IMR-90 (cell line): Measurements from ENCODE around the gene CLTCL1. TPM values are rescaled to one million over a fixed set of nuclear protein-coding genes. Genes with fewer than 3 reads are reported as not detected.

Source experiments
- ATAC-seq: fragments of 200-7000 bp; cut with Tn5 transposase; 2 replicates; pipeline ENCODE4 v1.9.1; 2020; ENCODE audit warnings: low read depth, mild to moderate bottlenecking, moderate library complexity
- BruUV-seq: library from RNA; stranded (reverse); fragments of 400-500 nt; replicated peaks from 2 replicates; lab custom pipeline; 2021; lab: Mats Ljungman, UMichigan
- CTCF ChIA-PET: fragments of 300-600 bp; formaldehyde crosslinking; extraction: SDS; loops from one replicate; lab custom pipeline; 2021; ENCODE audit warnings: antibody characterized with exemption; lab: Yijun Ruan, JAX
- POLR2A ChIA-PET: fragments of 300-600 bp; sonication (Branson Sonifier 250); formaldehyde crosslinking; loops from one replicate; lab custom pipeline; 2022; ENCODE audit warnings: antibody characterized with exemption; ENCODE audit not compliant: unreplicated experiment; lab: Charles Lee
- DNase-seq: peaks from one replicate; pipeline ENCODE4 v3.0.0; 2013
- H2AFZ ChIP-seq: replicated peaks from 2 replicates; pipeline ENCODE3; 2013; ENCODE audit warnings: low read length, mild to moderate bottlenecking; ENCODE audit not compliant: poor library complexity
- H2AK5ac ChIP-seq: 2 replicates; pipeline ENCODE4 v1.6.1; 2013; ENCODE audit warnings: low read depth, low read length, inconsistent platforms
- H2AK9ac ChIP-seq: replicated peaks from 2 replicates; pipeline ENCODE3; 2013; ENCODE audit warnings: mild to moderate bottlenecking, low read depth, low read length, moderate library complexity; ENCODE audit not compliant: poor library complexity
- H2BK120ac ChIP-seq: 2 replicates; pipeline ENCODE4 v1.6.1; 2013; ENCODE audit warnings: low read depth, low read length, inconsistent platforms
- H2BK15ac ChIP-seq: 3 replicates; pipeline ENCODE4 v1.6.1; 2013; ENCODE audit warnings: low read depth, low read length, inconsistent platforms
- H2BK20ac ChIP-seq: 2 replicates; pipeline ENCODE4 v1.6.1; 2013; ENCODE audit warnings: low read depth, mild to moderate bottlenecking, inconsistent platforms, low read length, moderate library complexity
- H2BK5ac ChIP-seq: 2 replicates; pipeline ENCODE4 v1.6.1; 2013; ENCODE audit warnings: mild to moderate bottlenecking, low read depth, low read length, inconsistent platforms; ENCODE audit not compliant: poor library complexity, severe bottlenecking
- H3K14ac ChIP-seq: replicated peaks from 2 replicates; pipeline ENCODE4 v1.6.1; 2013; ENCODE audit warnings: low read depth, low read length, inconsistent platforms
- H3K18ac ChIP-seq: 2 replicates; pipeline ENCODE4 v1.6.1; 2013; ENCODE audit warnings: low read depth, low read length, control low read depth
- H3K23ac ChIP-seq: 2 replicates; pipeline ENCODE4 v1.6.1; 2013; ENCODE audit warnings: low read depth, low read length, inconsistent platforms
- H3K27ac ChIP-seq: 2 replicates; pipeline ENCODE4 v1.5.1; 2013; ENCODE audit warnings: mild to moderate bottlenecking, control low read depth, low read length; ENCODE audit not compliant: insufficient read depth
- H3K27me3 ChIP-seq: 2 replicates; pipeline ENCODE4 v1.6.1; 2013; ENCODE audit warnings: low read length; ENCODE audit not compliant: control insufficient read depth, insufficient read depth
- H3K36me3 ChIP-seq: 2 replicates; pipeline ENCODE4 v1.6.1; 2013; ENCODE audit warnings: low read length, mixed read lengths; ENCODE audit not compliant: control insufficient read depth, insufficient read depth
- H3K4ac ChIP-seq: 2 replicates; pipeline ENCODE4 v1.6.1; 2013; ENCODE audit warnings: low read depth, low read length, inconsistent platforms
- H3K4me1 ChIP-seq: 2 replicates; pipeline ENCODE4 v1.6.1; 2013; ENCODE audit warnings: low read length, mixed read lengths; ENCODE audit not compliant: control insufficient read depth, insufficient read depth
- H3K4me2 ChIP-seq: 2 replicates; pipeline ENCODE4 v1.6.1; 2013; ENCODE audit warnings: low read depth, mild to moderate bottlenecking, control low read depth, low read length, moderate library complexity
- H3K4me3 ChIP-seq: 2 replicates; pipeline ENCODE4 v1.5.1; 2013; ENCODE audit warnings: low read depth, mild to moderate bottlenecking, control low read depth, low read length, moderate library complexity; ENCODE audit not compliant: insufficient read depth
- H3K56ac ChIP-seq: 2 replicates; pipeline ENCODE4 v1.6.1; 2013; ENCODE audit warnings: low read length, inconsistent platforms; ENCODE audit not compliant: insufficient read depth; ENCODE audit errors: extremely low read depth
- H3K79me1 ChIP-seq, 2 experiments: 2 replicates each; pipeline ENCODE4 v1.6.1; 2013; ENCODE audit warnings: low read length in 2 of 2, inconsistent platforms in 1 of 2, low read depth in 1 of 2
- H3K9ac ChIP-seq: 2 replicates; pipeline ENCODE4 v1.6.1; 2013; ENCODE audit warnings: low read depth, low read length, control low read depth
- H3K9me1 ChIP-seq: 2 replicates; pipeline ENCODE4 v1.6.1; 2013; ENCODE audit warnings: low read length, inconsistent platforms; ENCODE audit not compliant: insufficient read depth
- H3K9me3 ChIP-seq: 2 replicates; pipeline ENCODE4 v1.6.1; 2013; ENCODE audit warnings: low read length; ENCODE audit not compliant: control insufficient read depth, insufficient read depth
- H4K20me1 ChIP-seq: 2 replicates; pipeline ENCODE4 v1.6.1; 2013; ENCODE audit warnings: low read length, inconsistent platforms; ENCODE audit not compliant: insufficient read depth
- H4K5ac ChIP-seq: 2 replicates; pipeline ENCODE4 v1.6.1; 2013; ENCODE audit warnings: mild to moderate bottlenecking, low read depth, low read length, control low read depth
- H4K8ac ChIP-seq, 2 experiments: 2 replicates each; pipeline ENCODE4 v1.6.1; 2013; ENCODE audit warnings: low read depth in 2 of 2, low read length in 2 of 2, control low read depth in 1 of 2, inconsistent platforms in 1 of 2
- H4K91ac ChIP-seq: 2 replicates; pipeline ENCODE4 v1.6.1; 2013; ENCODE audit warnings: low read depth, low read length, inconsistent platforms; ENCODE audit not compliant: insufficient read depth
- BHLHE40 ChIP-seq: fragments of 150-350 bp; IDR thresholded peaks from 2 replicates; pipeline ENCODE4 v1.6.1; 2016; ENCODE audit warnings: mild to moderate bottlenecking, low read depth, low read length
- CEBPB ChIP-seq: IDR thresholded peaks from 2 replicates; pipeline ENCODE4 v1.6.1; 2012; ENCODE audit warnings: low read depth, low read length, improper control_type of control experiment
- CHD1 ChIP-seq: IDR thresholded peaks from 2 replicates; pipeline ENCODE4 v1.6.1; 2012; ENCODE audit warnings: low read depth, low read length, improper control_type of control experiment
- FOS ChIP-seq: fragments of 150-350 bp; IDR thresholded peaks from 2 replicates; pipeline ENCODE4 v1.6.1; 2016; ENCODE audit warnings: low read depth, low read length
- MAFK ChIP-seq: IDR thresholded peaks from 2 replicates; pipeline ENCODE4 v1.6.1; 2012; ENCODE audit warnings: low read depth, low read length, improper control_type of control experiment
- MAZ ChIP-seq: IDR thresholded peaks from 2 replicates; pipeline ENCODE4 v1.6.1; 2012; ENCODE audit warnings: low read depth, mild to moderate bottlenecking, low read length, improper control_type of control experiment, moderate library complexity, borderline replicate concordance
- MXI1 ChIP-seq: IDR thresholded peaks from 2 replicates; pipeline ENCODE4 v1.6.1; 2012; ENCODE audit warnings: low read depth, mild to moderate bottlenecking, low read length, moderate library complexity, borderline replicate concordance
- POLR2A ChIP-seq: IDR thresholded peaks from 2 replicates; pipeline ENCODE4 v1.6.1; 2012; ENCODE audit warnings: mild to moderate bottlenecking, low read depth, low read length
- RAD21 ChIP-seq: IDR thresholded peaks from 2 replicates; pipeline ENCODE4 v1.6.1; 2012; ENCODE audit warnings: low read length, improper control_type of control experiment
- RFX5 ChIP-seq: IDR thresholded peaks from 2 replicates; pipeline ENCODE4 v1.8.0; 2012; ENCODE audit warnings: low read depth, mild to moderate bottlenecking, low read length, moderate library complexity
- WGBS, 2 experiments: methylation state at CpG; one replicate each; pipeline versions ENCODE4 v1.1.5 to v1.1.7; 2013; ENCODE audit warnings: missing lambda C conversion rate in 2 of 2; ENCODE audit not compliant: insufficient read length in 1 of 2; ENCODE audit errors: extremely low coverage in 2 of 2; 5-methylcytosine and 5-hydroxymethylcytosine counted together
- dilution Hi-C: fragments of 300-500 bp; cut with HindIII; formaldehyde crosslinking; loops from one replicate; pipeline ENCODE4 v1.14.3; 2018; ENCODE audit warnings: low sequenced_read_pairs; ENCODE audit not compliant: unreplicated experiment
- in situ Hi-C: fragments of 300-500 bp; cut with MboI; formaldehyde crosslinking; loops from 3 replicates; pipeline ENCODE4 v1.14.3; 2019; ENCODE audit warnings: low sequenced_read_pairs, inconsistent platforms, mixed read lengths
- intact Hi-C: fragments of 100-400 bp; cut with micrococcal nuclease; formaldehyde crosslinking; loops from 2 replicates; pipeline ENCODE4 v1.10.0; 2022
- polyA plus RNA-seq, 3 experiments: library from polyadenylated mRNA; depleted of rRNA; stranded (reverse); fragments of >200 nt; gene quantifications; 2 replicates each; pipeline ENCODE4 v1.2.3, GENCODE V29; 2012; ENCODE audit warnings: low replicate concordance in 1 of 3
- total RNA-seq: library from RNA; depleted of rRNA; stranded (reverse); fragments of >200 nt; gene quantifications from 2 replicates; pipeline ENCODE4 v1.2.3, GENCODE V29; 2012
- TF ChIP-seq, protein P1 (sequence below): fragments of 150-350 bp; IDR thresholded peaks from 2 replicates; pipeline ENCODE4 v1.6.1; 2016; ENCODE audit warnings: low read depth, mild to moderate bottlenecking, low read length, moderate library complexity, borderline replicate concordance
- TF ChIP-seq, protein P2 (sequence below): fragments of 150-350 bp; IDR thresholded peaks from 2 replicates; pipeline ENCODE4 v1.6.1; 2017; ENCODE audit warnings: mild to moderate bottlenecking, antibody characterized with exemption, low read length, low read depth

Gene CLTCL1
- total and polyA plus RNA-seq, 2 of the 4 experiments (the other 2 are of a cell fraction) = 6.2 to 8.1 TPM

DNA sequence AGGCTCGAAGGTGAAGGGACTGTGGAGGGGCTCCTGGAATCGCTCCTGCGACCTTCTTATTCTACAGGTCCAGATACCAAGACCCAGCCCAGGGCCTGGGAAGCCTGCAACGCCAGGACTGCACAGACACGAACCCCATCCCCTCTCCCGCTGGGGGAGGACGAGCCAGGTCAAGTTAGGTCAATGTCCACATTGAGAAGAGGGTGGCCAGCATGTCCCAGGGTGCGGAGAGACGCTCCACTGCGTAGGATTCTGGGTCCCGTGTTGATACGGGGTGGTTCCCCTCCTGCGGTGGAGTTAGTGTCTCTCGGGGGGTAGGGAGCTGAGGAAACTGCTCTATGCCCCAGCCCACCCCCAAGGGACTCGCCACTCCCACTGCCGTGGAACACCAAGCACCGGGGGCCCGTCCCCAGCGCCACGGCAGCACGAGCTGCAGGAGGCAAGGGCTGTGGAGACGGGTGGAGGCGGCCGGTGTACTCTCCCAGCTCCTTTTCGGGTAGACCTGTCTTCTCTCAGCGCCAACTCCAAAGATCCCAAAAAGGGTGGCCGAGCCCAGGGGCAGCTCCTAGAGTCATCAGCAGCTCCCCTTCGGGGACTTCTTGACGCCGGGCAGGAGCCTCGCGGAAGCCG lies 143.0 kb downstream of the CLTCL1 start:
- no peak overlapping the region for H3K4me3 ChIP-seq
- dilution Hi-C loops = no loop called here
- intact Hi-C loops = no loop called here
- H3K79me1 ChIP-seq = peaks cover 7 to 8% of the 10 kb centered on the region in 2 experiments; a peak in 3 of 4 replicates
- H3K27ac ChIP-seq = no peak overlapping the region
- H3K4ac ChIP-seq = no peak overlapping the region
- H4K5ac ChIP-seq = no peak overlapping the region
- no peak overlapping the region for H4K8ac ChIP-seq
- H3K23ac ChIP-seq = no peak overlapping the region
- H2AK5ac ChIP-seq = no peak overlapping the region
- peaks cover 52% of the 10 kb centered on the region for H3K27me3 ChIP-seq
- DNase-seq (no peak), ATAC-seq (no peak)
- H3K9me1 ChIP-seq = no peaks in the 10 kb centered on the region
- no peak overlapping the region for H3K56ac ChIP-seq
- no peak overlapping the region for H2AK9ac ChIP-seq
- no peak overlapping the region for H4K91ac ChIP-seq
- no peak overlapping the region for H3K9ac ChIP-seq
- H3K18ac ChIP-seq = no peak overlapping the region
- in situ Hi-C loops = no loop called here
- WGBS, 2 experiments = 13% methylated on average over 3 of the region's 33 CpGs; no CpG with 5 or more reads in 1 of the 2 experiments
- no peak overlapping the region for H3K4me2 ChIP-seq
- TF ChIP-seq POLR2A (no peak), CEBPB (no peak), BHLHE40 (no peak), FOS (no peak), RAD21 (no peak), MXI1 (no peak), MAFK (no peak), CHD1 (no peak), RFX5 (no peak), MAZ (no peak)
- TF ChIP-seq, protein P1, sequence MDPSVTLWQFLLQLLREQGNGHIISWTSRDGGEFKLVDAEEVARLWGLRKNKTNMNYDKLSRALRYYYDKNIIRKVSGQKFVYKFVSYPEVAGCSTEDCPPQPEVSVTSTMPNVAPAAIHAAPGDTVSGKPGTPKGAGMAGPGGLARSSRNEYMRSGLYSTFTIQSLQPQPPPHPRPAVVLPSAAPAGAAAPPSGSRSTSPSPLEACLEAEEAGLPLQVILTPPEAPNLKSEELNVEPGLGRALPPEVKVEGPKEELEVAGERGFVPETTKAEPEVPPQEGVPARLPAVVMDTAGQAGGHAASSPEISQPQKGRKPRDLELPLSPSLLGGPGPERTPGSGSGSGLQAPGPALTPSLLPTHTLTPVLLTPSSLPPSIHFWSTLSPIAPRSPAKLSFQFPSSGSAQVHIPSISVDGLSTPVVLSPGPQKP = no peak
- TF ChIP-seq, protein P2, sequence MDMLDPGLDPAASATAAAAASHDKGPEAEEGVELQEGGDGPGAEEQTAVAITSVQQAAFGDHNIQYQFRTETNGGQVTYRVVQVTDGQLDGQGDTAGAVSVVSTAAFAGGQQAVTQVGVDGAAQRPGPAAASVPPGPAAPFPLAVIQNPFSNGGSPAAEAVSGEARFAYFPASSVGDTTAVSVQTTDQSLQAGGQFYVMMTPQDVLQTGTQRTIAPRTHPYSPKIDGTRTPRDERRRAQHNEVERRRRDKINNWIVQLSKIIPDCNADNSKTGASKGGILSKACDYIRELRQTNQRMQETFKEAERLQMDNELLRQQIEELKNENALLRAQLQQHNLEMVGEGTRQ = no peak
- H2BK5ac ChIP-seq = no peak overlapping the region
- no peak overlapping the region for H2BK15ac ChIP-seq
- ChIA-PET CTCF (no interaction called here), POLR2A (no interaction called here)
- no peaks in the 10 kb centered on the region; the same call in 1 of the 2 replicates for H4K20me1 ChIP-seq
- H2BK20ac ChIP-seq = no peak overlapping the region
- peaks cover 5% of the 10 kb centered on the region; the same call in 1 of the 2 replicates for H3K9me3 ChIP-seq
- BruUV-seq = no TSS peak
- no peaks in the 10 kb centered on the region for H3K36me3 ChIP-seq
- peak overlapping the region; percentile 6 for H2AFZ ChIP-seq
- no peak overlapping the region for H3K14ac ChIP-seq
- no peaks in the 10 kb centered on the region for H3K4me1 ChIP-seq
- H2BK120ac ChIP-seq = no peak overlapping the region
